H1 (cell line): ENCODE data around the gene SPPL2B. TPM values are rescaled to one million over a fixed set of nuclear protein-coding genes. Genes with fewer than 3 reads are reported as not detected.
A peak's percentile ranks its signal among the peaks of the same experiment; 100 is the strongest.

Experiments used
- CTCF ChIA-PET: fragments of 300-600 bp; sonication (Branson Sonifier 250); formaldehyde crosslinking; loops from one replicate; lab custom pipeline; 2021; ENCODE audit not compliant: partially characterized antibody; lab: Charles Lee
- POLR2A ChIA-PET: fragments of 300-600 bp; sonication (Branson Sonifier 250); formaldehyde crosslinking; loops from one replicate; lab custom pipeline; 2021; ENCODE audit warnings: inconsistent platforms; ENCODE audit not compliant: partially characterized antibody; lab: Charles Lee
- DNase-seq, 2 experiments: peaks; one replicate each; pipeline versions ENCODE4 v3.0.0 to v3.0.0-alpha.2; 2010 to 2022; ENCODE audit warnings: low spot score in 2 of 2, low read depth in 1 of 2, mixed read lengths in 1 of 2
- FAIRE-seq: peaks from 2 replicates; lab custom pipeline; 2011; peaks lifted over from hg19 to GRCh38; lab: Jason Lieb, UNC
- H2AFZ ChIP-seq: 2 replicates; pipeline ENCODE4 v1.8.1; 2012; ENCODE audit warnings: low read length, inconsistent platforms
- H2AK5ac ChIP-seq: 2 replicates; pipeline ENCODE4 v1.6.1; 2013; ENCODE audit warnings: low read depth, low read length
- H2BK120ac ChIP-seq: replicated peaks from 2 replicates; pipeline ENCODE3; 2013; ENCODE audit warnings: low read depth, low read length, inconsistent platforms
- H2BK12ac ChIP-seq: 2 replicates; pipeline ENCODE4 v1.6.1; 2013; ENCODE audit warnings: low read depth, low read length
- H2BK15ac ChIP-seq: 2 replicates; pipeline ENCODE4 v1.6.1; 2013; ENCODE audit warnings: low read length
- H2BK20ac ChIP-seq: 2 replicates; pipeline ENCODE4 v1.6.1; 2013; ENCODE audit warnings: low read length
- H2BK5ac ChIP-seq: 2 replicates; pipeline ENCODE4 v1.6.1; 2013; ENCODE audit warnings: low read depth, low read length
- H3K14ac ChIP-seq: 2 replicates; pipeline ENCODE4 v1.6.1; 2013; ENCODE audit warnings: inconsistent platforms; ENCODE audit not compliant: insufficient read length
- H3K18ac ChIP-seq: 2 replicates; pipeline ENCODE4 v1.6.1; 2013; ENCODE audit warnings: low read length; ENCODE audit errors: extremely low read depth
- H3K23ac ChIP-seq: 2 replicates; pipeline ENCODE4 v1.6.1; 2013; ENCODE audit warnings: inconsistent platforms; ENCODE audit not compliant: insufficient read length
- H3K23me2 ChIP-seq: 2 replicates; pipeline ENCODE4 v1.6.1; 2013; ENCODE audit warnings: low read depth, low read length
- H3K27ac ChIP-seq: 2 replicates; pipeline ENCODE4 v1.6.1; 2011; ENCODE audit warnings: low read depth, low read length, inconsistent platforms
- H3K27me3 ChIP-seq, 4 experiments: replicated peaks in 1 of 4; 1 replicate in 1 of 4; 2 replicates in 3 of 4; pipeline versions ENCODE4 v1.6.1 to v1.8.1; 2011 to 2013; ENCODE audit warnings: low read length in 3 of 4, mild to moderate bottlenecking in 3 of 4, inconsistent platforms in 2 of 4, mixed read lengths in 2 of 4, moderate library complexity in 1 of 4; ENCODE audit not compliant: control insufficient read depth in 3 of 4, insufficient read depth in 3 of 4; ENCODE audit errors: extremely low read depth in 1 of 4
- H3K36me3 ChIP-seq, 4 experiments: 2 replicates each; pipeline versions ENCODE4 v1.6.1 to v1.8.1; 2011 to 2013; ENCODE audit warnings: mild to moderate bottlenecking in 4 of 4, low read length in 3 of 4, moderate library complexity in 2 of 4, control low read depth in 1 of 4, inconsistent platforms in 1 of 4; ENCODE audit not compliant: insufficient read depth in 4 of 4, control insufficient read depth in 2 of 4
- H3K4ac ChIP-seq: replicated peaks from 2 replicates; pipeline ENCODE3; 2013; ENCODE audit warnings: low read length, low read depth, mixed read lengths, inconsistent platforms; ENCODE audit not compliant: insufficient read length
- H3K4me1 ChIP-seq, 4 experiments: replicated peaks in 1 of 4; 1 replicate in 1 of 4; 2 replicates in 3 of 4; pipeline versions ENCODE4 v1.6.1 to v1.8.1; 2011 to 2013; ENCODE audit warnings: low read length in 3 of 4, inconsistent platforms in 2 of 4, mixed read lengths in 1 of 4; ENCODE audit not compliant: insufficient read depth in 4 of 4, control insufficient read depth in 3 of 4
- H3K4me2 ChIP-seq, 2 experiments: 2 replicates each; pipeline versions ENCODE4 v1.6.1 to v1.8.1; 2011 to 2013; ENCODE audit warnings: low read depth in 2 of 2, low read length in 2 of 2, control low read depth in 1 of 2, inconsistent platforms in 1 of 2, mild to moderate bottlenecking in 1 of 2; ENCODE audit not compliant: insufficient read depth in 1 of 2
- H3K4me3 ChIP-seq, 4 experiments: fragments of 200-600, 300-600 bp in 1 of 4; sonication (generic), shearing (Covaris generic), sonication (Bioruptor Twin) in 1 of 4; 2 replicates each; pipeline versions ENCODE4 v1.5.1 to v1.8.1; 2011 to 2016; ENCODE audit warnings: low read length in 4 of 4, low read depth in 3 of 4, control low read depth in 2 of 4, inconsistent platforms in 2 of 4, mild to moderate bottlenecking in 2 of 4, mixed read lengths in 1 of 4, moderate library complexity in 1 of 4; ENCODE audit not compliant: insufficient read depth in 2 of 4; ENCODE audit errors: extremely low read depth in 1 of 4
- H3K56ac ChIP-seq: replicated peaks from 2 replicates; pipeline ENCODE3; 2013; ENCODE audit warnings: low read depth, mild to moderate bottlenecking, mixed read lengths, low read length, inconsistent platforms; ENCODE audit not compliant: insufficient read length
- H3K79me1 ChIP-seq: 2 replicates; pipeline ENCODE4 v1.6.1; 2013; ENCODE audit warnings: low read depth, low read length, control low read depth
- H3K79me2 ChIP-seq, 2 experiments: 2 replicates each; pipeline versions ENCODE4 v1.6.1 to v1.8.1; 2012 to 2013; ENCODE audit warnings: low read length in 2 of 2, mild to moderate bottlenecking in 2 of 2, inconsistent platforms in 1 of 2; ENCODE audit not compliant: insufficient read depth in 2 of 2, control insufficient read depth in 1 of 2
- H3K9ac ChIP-seq, 4 experiments: replicated peaks in 1 of 4; 1 replicate in 1 of 4; 2 replicates in 3 of 4; pipeline versions ENCODE4 v1.6.1 to v1.8.1; 2011 to 2013; ENCODE audit warnings: low read depth in 3 of 4, low read length in 3 of 4, control low read depth in 2 of 4, mild to moderate bottlenecking in 2 of 4, moderate library complexity in 2 of 4, inconsistent platforms in 1 of 4; ENCODE audit errors: extremely low read depth in 1 of 4
- H3K9me3 ChIP-seq, 2 experiments: 2 replicates each; pipeline versions ENCODE4 v1.6.1 to v1.8.1; 2012 to 2013; ENCODE audit warnings: mild to moderate bottlenecking in 2 of 2, moderate library complexity in 2 of 2, control low read depth in 1 of 2, inconsistent platforms in 1 of 2, low read depth in 1 of 2, low read length in 1 of 2, mixed read lengths in 1 of 2; ENCODE audit not compliant: insufficient read depth in 2 of 2
- H4K20me1 ChIP-seq, 2 experiments: replicated peaks in 1 of 2; 2 replicates each; pipeline versions ENCODE3 to v1.8.1; 2011 to 2013; ENCODE audit warnings: inconsistent platforms in 2 of 2, low read length in 2 of 2, mild to moderate bottlenecking in 1 of 2; ENCODE audit not compliant: insufficient read depth in 2 of 2, control insufficient read depth in 1 of 2
- H4K5ac ChIP-seq: 2 replicates; pipeline ENCODE4 v1.6.1; 2013; ENCODE audit warnings: low read length, low read depth, mixed read lengths, inconsistent platforms; ENCODE audit not compliant: insufficient read length
- H4K8ac ChIP-seq: 2 replicates; pipeline ENCODE4 v1.8.0; 2013; ENCODE audit warnings: mild to moderate bottlenecking, moderate library complexity, low read length, inconsistent platforms; ENCODE audit not compliant: insufficient read depth; ENCODE audit errors: extremely low read depth
- H4K91ac ChIP-seq: replicated peaks from 2 replicates; pipeline ENCODE3; 2013; ENCODE audit warnings: low read length, mixed read lengths, inconsistent platforms; ENCODE audit not compliant: insufficient read length
- ATF2 ChIP-seq: IDR thresholded peaks from 2 replicates; pipeline ENCODE4 v1.6.1; 2012; ENCODE audit warnings: low read length, inconsistent platforms
- ATF3 ChIP-seq: IDR thresholded peaks from 2 replicates; pipeline ENCODE4 v1.6.1; 2011; ENCODE audit warnings: low read depth, mild to moderate bottlenecking, low read length; ENCODE audit not compliant: insufficient read depth
- CTBP2 ChIP-seq: IDR thresholded peaks from 2 replicates; pipeline ENCODE4 v1.7.0; 2011; ENCODE audit warnings: borderline replicate concordance, mild to moderate bottlenecking, moderate library complexity, mixed read lengths, low read length; ENCODE audit not compliant: insufficient read depth, insufficient read length
- FOSL1 ChIP-seq: IDR thresholded peaks from 2 replicates; pipeline ENCODE4 v1.6.1; 2011; ENCODE audit warnings: mild to moderate bottlenecking, low read depth, low read length, moderate library complexity; ENCODE audit not compliant: insufficient read depth
- GABPA ChIP-seq: IDR thresholded peaks from 2 replicates; pipeline ENCODE4 v1.6.1; 2011; ENCODE audit warnings: mild to moderate bottlenecking, low read length, moderate library complexity, borderline replicate concordance; ENCODE audit not compliant: insufficient read depth
- HDAC6 ChIP-seq: IDR thresholded peaks from one replicate; pipeline ENCODE4 v1.7.1; 2012; ENCODE audit warnings: low read depth, mild to moderate bottlenecking, inconsistent platforms, low read length, moderate library complexity
- KDM5A ChIP-seq: fragments of 200-600 bp; IDR thresholded peaks from 2 replicates; pipeline ENCODE4 v1.7.1; 2012; ENCODE audit warnings: mild to moderate bottlenecking, low read length, inconsistent platforms, mixed read lengths
- MAFK ChIP-seq: IDR thresholded peaks from 2 replicates; pipeline ENCODE4 v1.6.1; 2012; ENCODE audit warnings: low read depth, mild to moderate bottlenecking, improper control_type of control experiment, low read length
- WGBS, 2 experiments: shearing (Covaris generic) in 1 of 2; methylation state at CpG; one replicate each; pipeline versions ENCODE4 v1.1.6 to v1.1.7; 2013 to 2015; ENCODE audit warnings: low lambda C conversion rate in 2 of 2, mixed read lengths in 2 of 2, inconsistent platforms in 1 of 2, low coverage in 1 of 2, missing lambda C conversion rate in 1 of 2; ENCODE audit not compliant: insufficient replicate concordance in 2 of 2, insufficient coverage in 1 of 2, insufficient read length in 1 of 2; ENCODE audit errors: extremely low coverage in 1 of 2, missing lambda C conversion rate in 1 of 2; 5-methylcytosine and 5-hydroxymethylcytosine counted together
- polyA plus RNA-seq, 7 experiments: library from polyadenylated mRNA; depleted of rRNA in 3 of 7; stranded (reverse) in 5 of 7; unstranded in 2 of 7; fragments of >200 nt in 5 of 7; fragments of 200-250 nt in 2 of 7; gene quantifications; 1 replicate in 5 of 7; 2 replicates in 1 of 7; 4 replicates in 1 of 7; pipeline versions ENCODE4 v1.2.1 to v1.2.3, GENCODE V29; 2011 to 2013; ENCODE audit warnings: missing spikeins in 2 of 7, mixed read lengths in 2 of 7
- total RNA-seq: library from RNA; stranded (reverse); fragmentation: NEBNext Ultra II Directional; extraction: Animal tissue kit (Norgen Biotek cat#: 25700); gene quantifications from 2 replicates; pipeline ENCODE4 v1.2.1, GENCODE V29; 2021

The SPPL2B gene
- total and polyA plus RNA-seq, 2 of the 8 experiments (the other 6 are each of a cell fraction or from before 2014, with no cell fraction given) = 34.8 to 55.7 TPM

- H3K14ac ChIP-seq = no peak overlapping the region
- no peak overlapping the region for H2BK120ac ChIP-seq
- no peak overlapping the region for H2BK12ac ChIP-seq
- H3K4ac ChIP-seq = no peak overlapping the region
- WGBS, 2 experiments = 93% methylated on average over 34 of the region's 34 CpGs; no CpG with 5 or more reads in 1 of the 2 experiments
- H2BK5ac ChIP-seq = no peak overlapping the region
- ChIA-PET CTCF (interaction anchor here (4.2 kb wide), 1 partner anchor 8 kb away, joined by 25 read pairs; no protein-coding TSS in a partner anchor), POLR2A (interaction anchor here (0.9 to 2.1 kb wide), 5 partner anchors 13 to 82 kb away, joined by 3 to 6 read pairs (median 4); no protein-coding TSS in a partner anchor)
- H4K8ac ChIP-seq = 0 out of 2 replicates have a peak overlapping the region, but pooled peaks have one; percentile 44
- no peak overlapping the region for H3K9ac ChIP-seq
- DNase-seq = no peak
- no peak overlapping the region for H3K4me3 ChIP-seq
- H4K5ac ChIP-seq = no peak overlapping the region
- no peak for FAIRE-seq
- no peaks in the 10 kb centered on the region for H3K27me3 ChIP-seq
- H3K18ac ChIP-seq = no peak overlapping the region
- H2BK15ac ChIP-seq = no peak overlapping the region
- no peak overlapping the region for H2BK20ac ChIP-seq
- no peak overlapping the region for H4K91ac ChIP-seq
- H3K79me2 ChIP-seq = peaks cover 4 to 21% of the 10 kb centered on the region in 2 experiments; a peak in 3 of 4 replicates
- H3K4me2 ChIP-seq = no peak overlapping the region
- no peak overlapping the region for H2AK5ac ChIP-seq
- H3K4me1 ChIP-seq = peaks cover 0 to 11% (median 3%) of the 10 kb centered on the region in 4 experiments; a peak in 5 of 7 replicates
- no peaks in the 10 kb centered on the region for H3K9me3 ChIP-seq
- H3K79me1 ChIP-seq = peaks cover 8% of the 10 kb centered on the region
- peaks cover 10% of the 10 kb centered on the region; the same call in 1 of the 2 replicates for H3K23me2 ChIP-seq
- H3K23ac ChIP-seq = no peak overlapping the region
- H3K36me3 ChIP-seq = peaks cover 0 to 11% (median 6%) of the 10 kb centered on the region in 4 experiments; a peak in 6 of 8 replicates
- peaks cover 0 to 9% of the 10 kb centered on the region in 2 experiments for H4K20me1 ChIP-seq
- H3K56ac ChIP-seq = no peak overlapping the region
- 0 out of 2 replicates have a peak overlapping the region, but pooled peaks have one; percentile 15 for H3K27ac ChIP-seq
- no peak overlapping the region for H2AFZ ChIP-seq
- TF ChIP-seq HDAC6 (no peak), CTBP2 (no peak), FOSL1 (no peak), MAFK (no peak), ATF3 (no peak), GABPA (no peak), KDM5A (no peak), ATF2 (no peak)
Observed at GRCh38 chr19:2324220-2324948, 4.1 kb upstream of the SPPL2B start.
